K562 (cell line): ENCODE data around the gene EMD. TPM values are rescaled to one million over a fixed set of nuclear protein-coding genes. Genes with fewer than 3 reads are reported as not detected.
"Not testable (repeated sequence)": the region's sequence is repeated elsewhere in the genome, so short reads cannot be mapped to it uniquely, and the experiment has no call there.

Experiments used
- ATAC-seq: fragments of 200-7000 bp; cut with Tn5 transposase; 3 replicates; pipeline ENCODE4 v1.9.1; 2020; ENCODE audit warnings: moderate library complexity
- BruUV-seq: library from RNA; stranded (reverse); fragments of 400-500 nt; replicated peaks from 2 replicates; lab custom pipeline; 2021; lab: Mats Ljungman, UMichigan
- CTCF ChIA-PET: fragments of 300-600 bp; formaldehyde crosslinking; extraction: SDS; loops from one replicate; lab custom pipeline; 2021; ENCODE audit warnings: low intra/inter-chr PET ratio; lab: Yijun Ruan, JAX
- POLR2A ChIA-PET: fragments of 300-600, 350-650 bp; sonication (Branson Sonifier 250); formaldehyde crosslinking; extraction: SDS; loops from one replicate; lab custom pipeline; 2021; ENCODE audit warnings: antibody characterized with exemption, inconsistent platforms; lab: Yijun Ruan, JAX
- DNase-seq, 4 experiments: peaks; one replicate each; pipeline versions ENCODE4 v3.0.0 to v3.0.0-alpha.2; 2011 to 2018; ENCODE audit warnings: low spot score in 3 of 4, mixed read lengths in 3 of 4; ENCODE audit errors: extremely low read depth in 1 of 4
- FAIRE-seq: peaks from 2 replicates; lab custom pipeline; 2011; peaks lifted over from hg19 to GRCh38; lab: Jason Lieb, UNC
- H2AFZ ChIP-seq: 2 replicates; pipeline ENCODE4 v1.6.0; 2011; ENCODE audit warnings: low read depth, low read length, control low read depth, inconsistent platforms
- H3K27ac ChIP-seq: fragments of 200-600 bp; 3 replicates; pipeline ENCODE4 v1.8.0; 2011; ENCODE audit warnings: low read depth, mild to moderate bottlenecking, control low read depth, inconsistent platforms, low read length, moderate library complexity, mixed read lengths; ENCODE audit errors: extremely low read depth
- H3K27me3 ChIP-seq, 2 experiments: fragments of 300-600 bp in 1 of 2; 2 replicates in 1 of 2; 3 replicates in 1 of 2; pipeline versions ENCODE4 v1.6.0 to v1.8.0; 2011; ENCODE audit warnings: inconsistent platforms in 2 of 2, low read length in 2 of 2, mild to moderate bottlenecking in 1 of 2, mixed read lengths in 1 of 2, moderate library complexity in 1 of 2; ENCODE audit not compliant: control insufficient read depth in 2 of 2, insufficient read depth in 2 of 2
- H3K36me3 ChIP-seq: fragments of 300-600 bp; 3 replicates; pipeline ENCODE4 v1.8.0; 2011; ENCODE audit warnings: mild to moderate bottlenecking, low read length, inconsistent platforms; ENCODE audit not compliant: control insufficient read depth, insufficient read depth
- H3K4me1 ChIP-seq, 2 experiments: fragments of 200-600 bp in 1 of 2; replicated peaks in 1 of 2; 2 replicates in 1 of 2; 3 replicates in 1 of 2; pipeline versions ENCODE4 v1.5.1 to v1.8.0; 2011; ENCODE audit warnings: inconsistent platforms in 2 of 2, low read length in 2 of 2, mild to moderate bottlenecking in 1 of 2, mixed read lengths in 1 of 2, moderate library complexity in 1 of 2; ENCODE audit not compliant: control insufficient read depth in 2 of 2, insufficient read depth in 2 of 2
- H3K4me2 ChIP-seq: 2 replicates; pipeline ENCODE4 v1.6.1; 2011; ENCODE audit warnings: low read length, control low read depth, inconsistent platforms, mixed read lengths; ENCODE audit not compliant: insufficient read depth
- H3K4me3 ChIP-seq: fragments of 200-600 bp; sonication (generic), shearing (Covaris generic); 2 replicates; pipeline ENCODE4 v1.5.1; 2016; ENCODE audit warnings: control low read depth, inconsistent platforms
- H3K79me2 ChIP-seq: fragments of 200-600 bp; 3 replicates; pipeline ENCODE4 v1.8.0; 2011; ENCODE audit warnings: low read length, inconsistent platforms; ENCODE audit not compliant: control insufficient read depth, insufficient read depth
- H3K9ac ChIP-seq, 2 experiments: 2 replicates each; pipeline versions ENCODE4 v1.6.0 to v1.6.1; 2011; ENCODE audit warnings: low read depth in 2 of 2, low read length in 2 of 2, control low read depth in 1 of 2, inconsistent platforms in 1 of 2, mild to moderate bottlenecking in 1 of 2, mixed read lengths in 1 of 2; ENCODE audit not compliant: insufficient read depth in 1 of 2
- H3K9me1 ChIP-seq: one replicate; pipeline ENCODE4 v1.6.0; 2011; ENCODE audit warnings: inconsistent platforms, mild to moderate bottlenecking, low read length, moderate library complexity; ENCODE audit not compliant: control insufficient read depth, insufficient read depth
- H3K9me3 ChIP-seq: replicated peaks from 2 replicates; pipeline ENCODE4 v1.5.1; 2011; ENCODE audit warnings: low read depth, low read length, inconsistent platforms; ENCODE audit not compliant: control insufficient read depth, insufficient read depth
- H4K20me1 ChIP-seq: replicated peaks from 2 replicates; pipeline ENCODE4 v1.6.1; 2011; ENCODE audit warnings: low read length, inconsistent platforms, mixed read lengths; ENCODE audit not compliant: control insufficient read depth, insufficient read depth
- ARHGAP35 ChIP-seq: fragments of 450-650 bp; IDR thresholded peaks from 2 replicates; pipeline ENCODE4 v1.6.1; 2018; ENCODE audit not compliant: partially characterized antibody
- BCOR ChIP-seq: fragments of 450-650 bp; IDR thresholded peaks from 2 replicates; pipeline ENCODE4 v1.6.1; 2016
- HDAC1 ChIP-seq, 2 experiments: fragments of 450-650 bp; IDR thresholded peaks; 2 replicates each; pipeline ENCODE4 v1.6.1; 2016 to 2017; ENCODE audit warnings: inconsistent platforms in 1 of 2, mild to moderate bottlenecking in 1 of 2, moderate library complexity in 1 of 2
- HDAC2 ChIP-seq: fragments of 450-650 bp; IDR thresholded peaks from 2 replicates; pipeline ENCODE4 v1.6.1; 2016; ENCODE audit warnings: mild to moderate bottlenecking
- HNRNPL ChIP-seq: fragments of 200-400 bp; formaldehyde crosslinking; IDR thresholded peaks from 2 replicates; pipeline ENCODE4 v1.6.1; 2017; ENCODE audit warnings: low read depth, mild to moderate bottlenecking, low read length
- NR2C2 ChIP-seq, 2 experiments: fragments of 200-800 bp in 1 of 2; sonication (Bioruptor generic) in 1 of 2; sonication (generic) in 1 of 2; formaldehyde crosslinking in 1 of 2; IDR thresholded peaks; 2 replicates each; pipeline versions ENCODE4 v1.6.1 to v1.8.0; 2016 to 2022; ENCODE audit warnings: mild to moderate bottlenecking in 1 of 2, missing compliant biosample characterization in 1 of 2, missing genetic modification characterization in 1 of 2, missing genetic modification reagents in 1 of 2
- RCOR1 ChIP-seq, 2 experiments: IDR thresholded peaks; 2 replicates each; pipeline ENCODE4 v1.6.1; 2012; ENCODE audit warnings: low read depth in 2 of 2, low read length in 2 of 2, borderline replicate concordance in 1 of 2, improper control_type of control experiment in 1 of 2
- SMC3 ChIP-seq: conservative IDR thresholded peaks from 2 replicates; pipeline ENCODE4 v1.6.1; 2011; ENCODE audit warnings: low read depth, low read length, improper control_type of control experiment; ENCODE audit not compliant: insufficient read depth
- ZKSCAN1 ChIP-seq: fragments of 150-350 bp; IDR thresholded peaks from 2 replicates; pipeline ENCODE4 v1.6.1; 2016; ENCODE audit warnings: low read depth, low read length
- ZNF395 ChIP-seq: fragments of 200-800 bp; sonication (Bioruptor generic); IDR thresholded peaks from 2 replicates; pipeline ENCODE4 v1.6.1; 2017; ENCODE audit warnings: missing genetic modification characterization, missing compliant biosample characterization
- ZNF589 ChIP-seq: fragments of 200-800 bp; sonication (Bioruptor generic); IDR thresholded peaks from 2 replicates; pipeline ENCODE4 v1.6.1; 2016; ENCODE audit warnings: low read depth, missing genetic modification characterization, missing compliant biosample characterization
- WGBS: fragments of 100-300 bp; shearing (Covaris generic); methylation state at CpG from one replicate; pipeline ENCODE4 v1.1.6; 2016; ENCODE audit warnings: low coverage, mixed read lengths; ENCODE audit not compliant: insufficient coverage; ENCODE audit errors: missing lambda C conversion rate; 5-methylcytosine and 5-hydroxymethylcytosine counted together
- in situ Hi-C: fragments of 300-500 bp; cut with MboI; formaldehyde crosslinking; loops from 4 replicates; pipeline ENCODE4 v1.15.0; 2018; ENCODE audit warnings: inconsistent platforms, mixed read lengths
- intact Hi-C: fragments of 100-400 bp; cut with micrococcal nuclease; formaldehyde crosslinking; loops from 2 replicates; pipeline ENCODE4 v1.14.2; 2022
- polyA plus RNA-seq, 8 experiments: library from polyadenylated mRNA; depleted of rRNA in 4 of 8; stranded (reverse) in 5 of 8; unstranded in 3 of 8; fragments of >200 nt; fragmentation: Nextera tagmentation in 2 of 8; fragmentation: Illumina TruSeq in 1 of 8; extraction: Ambion mirVana in 2 of 8; extraction: Trizol in 1 of 8; gene quantifications; 2 replicates each; pipeline versions ENCODE4 v1.2.1 to v1.2.3, GENCODE V29; 2011 to 2014; ENCODE audit warnings: inconsistent platforms in 1 of 8, missing spikeins in 1 of 8
- total RNA-seq, 7 experiments: library from RNA; depleted of rRNA in 6 of 7; stranded (reverse); fragments of >200 nt in 6 of 7; fragmentation: Illumina TruSeq in 2 of 7; extraction: Trizol in 2 of 7; gene quantifications; 2 replicates each; pipeline versions ENCODE4 v1.2.1 to v1.2.3, GENCODE V29; 2011 to 2021; ENCODE audit warnings: low replicate concordance in 1 of 7

The EMD gene
- total and polyA plus RNA-seq, 9 of the 15 experiments (the other 6 are each of a cell fraction or from before 2014, with no cell fraction given): 2.3 to 206 (median 61.9) TPM

DNA sequence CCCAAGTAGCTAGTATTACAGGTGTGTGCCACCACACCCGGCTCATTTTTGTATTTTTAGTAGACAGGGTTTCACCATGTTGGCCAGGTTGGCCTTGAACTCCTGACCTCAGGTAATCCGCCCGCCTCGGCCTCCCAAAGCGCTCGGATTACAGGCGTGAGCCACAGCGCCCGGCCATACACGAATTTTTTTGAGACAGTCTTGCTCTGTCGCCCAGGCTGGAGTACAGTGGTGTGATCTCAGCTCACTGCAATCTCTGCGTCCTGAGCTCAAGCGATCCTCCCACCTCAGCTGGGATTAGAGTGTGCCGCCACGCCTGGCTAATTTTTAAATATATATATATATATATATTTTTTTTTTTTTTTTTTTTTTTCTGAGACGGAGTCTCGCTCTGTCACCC is 17.3 kb downstream of the EMD start:
- H3K4me3 ChIP-seq, ATAC-seq, DNase-seq, H3K4me2 ChIP-seq, H3K9me3 ChIP-seq, H2AFZ ChIP-seq, FAIRE-seq, H3K9me1 ChIP-seq, CTCF ChIA-PET, BruUV-seq, H3K9ac ChIP-seq, in situ Hi-C loops: not testable (repeated sequence)
- 0 out of 3 replicates have a peak overlapping the region, but pooled peaks have one; percentile 30 for H3K27ac ChIP-seq
- POLR2A ChIA-PET: interaction anchor here (0.6 to 1.5 kb wide), 3 partner anchors 13 to 349 kb away, joined by 3 to 7 read pairs (median 3); partner anchors contain the start of gene TAFAZZIN
- 79% methylated on average over 14 of the region's 17 CpGs for WGBS
- H3K79me2 ChIP-seq: peaks cover 42% of the 10 kb centered on the region
- peaks cover 13% of the 10 kb centered on the region for H4K20me1 ChIP-seq
- H3K36me3 ChIP-seq: peaks cover 30% of the 10 kb centered on the region
- peaks cover 5 to 12% of the 10 kb centered on the region in 2 experiments; a peak in 3 of 5 replicates for H3K4me1 ChIP-seq
- 0 out of 2 replicates have a peak, but pooled peaks have one; percentile 52 for TF ChIP-seq BCOR
- TF ChIP-seq, all 486 proteins: peak for 1; not testable (repeated sequence) for 485
- intact Hi-C loops: loop anchor here (5.0 kb wide), 1 partner anchor 91 kb away; the partner anchor contains the start of gene UBL4A
- H3K27me3 ChIP-seq: not testable (repeated sequence)

DNA sequence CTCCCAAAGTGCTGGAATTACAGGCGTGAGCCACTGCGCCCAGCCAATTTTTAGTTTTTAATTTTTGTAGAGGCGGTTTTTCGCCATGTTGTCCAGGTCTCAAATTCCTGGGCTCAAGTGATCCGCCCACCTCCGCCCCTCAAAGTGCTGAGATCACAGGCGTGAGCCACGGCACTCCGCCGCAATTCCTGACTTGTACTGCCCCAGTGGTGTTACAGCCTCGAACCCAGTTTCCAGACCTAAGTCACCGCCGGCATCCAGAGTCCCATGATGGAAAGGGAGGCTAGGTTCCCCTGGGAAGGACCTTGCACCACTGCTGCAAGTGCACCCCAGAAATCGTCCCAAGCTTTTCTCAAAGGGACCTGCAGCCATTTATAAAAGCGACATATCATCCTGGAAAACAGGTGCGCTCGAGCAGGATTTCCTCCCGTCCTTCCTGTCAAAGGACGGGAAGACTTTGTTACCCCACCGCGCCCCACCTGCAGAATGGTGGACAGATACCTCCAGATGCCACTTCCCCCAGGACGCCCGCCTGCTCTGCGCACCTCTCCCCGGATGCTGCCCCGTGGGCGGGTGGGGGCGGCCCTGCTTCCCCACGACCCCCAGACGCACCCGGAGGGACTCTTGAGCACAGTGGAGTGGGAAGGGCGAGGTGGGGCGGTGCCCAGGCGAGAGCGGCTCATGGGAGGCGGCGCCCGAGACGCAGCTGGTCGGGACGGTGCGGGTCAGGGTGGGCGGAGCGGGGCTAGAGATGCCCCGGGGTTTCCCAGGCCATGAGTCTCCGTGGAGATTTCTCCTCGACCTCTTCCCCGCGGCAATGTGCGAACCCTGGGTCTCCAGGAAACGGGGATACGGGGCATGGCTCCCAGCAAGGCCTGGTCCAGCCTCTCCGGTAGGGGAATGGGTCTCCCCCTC is 18.1 kb downstream of the EMD start:
- under 1% methylated on average over 32 of the region's 53 CpGs for WGBS
- Histone ChIP-seq H3K36me3 (peaks cover 35% of the 10 kb centered on the region), H3K9me3 (no peaks in the 10 kb centered on the region; the same call in 1 of the 2 replicates), H3K4me1 (peaks cover 5 to 12% of the 10 kb centered on the region in 2 experiments; a peak in 3 of 5 replicates), H3K4me3 (peak overlapping the region; percentile 76), H2AFZ (peak overlapping the region; percentile 85), H3K79me2 (peaks cover 42% of the 10 kb centered on the region), H4K20me1 (peaks cover 13% of the 10 kb centered on the region), H3K27ac (peak overlapping the region; percentile 97), H3K27me3 (no peaks in the 10 kb centered on the region), H3K4me2 (peak overlapping the region; percentile 95), H3K9me1 (no peaks in the 10 kb centered on the region), H3K9ac (peak overlapping the region; percentile 95 to 98)
- in situ Hi-C loops (no loop called here), intact Hi-C loops (loop anchor here (5.0 kb wide), 1 partner anchor 90 kb away; the partner anchor contains the start of gene UBL4A)
- ATAC-seq (peak; percentile 73), DNase-seq (peak; percentile 61 to 81 (median 66)), FAIRE-seq (no peak)
- TSS peak; percentile 77 for BruUV-seq
- POLR2A ChIA-PET: interaction anchor here (0.6 to 6.0 kb wide), 27 partner anchors 13 to 149 kb away, joined by 3 to 85 read pairs (median 5); partner anchors contain the start of genes ATP6AP1, DNASE1L1, EMD and FAM50A
- CTCF ChIA-PET: no interaction called here
- peak; percentile 14; the same call in 1 of the 2 replicates for TF ChIP-seq HDAC2
- 0 out of 4 replicates have a peak, but pooled peaks of 1 of the 2 experiments have one; percentile 28 for TF ChIP-seq RCOR1 (IDR thresholded peaks at IDR 0.05; ENCODE audit: borderline replicate concordance in 1 of 2, low read depth in 2 of 2, low read length in 2 of 2)
- TF ChIP-seq HNRNPL: peak; percentile 12
- no peak for TF ChIP-seq ARHGAP35
- TF ChIP-seq HDAC1 (IDR thresholded peaks at IDR 0.05): peak in 1 of 2 experiments; percentile 41; a peak in 2 of 4 replicates
- 0 out of 2 replicates have a peak, but pooled peaks have one; percentile 57 for TF ChIP-seq ZNF395 (CRISPR knock-in tag)
- TF ChIP-seq ZKSCAN1: no peak
- TF ChIP-seq SMC3: no peak
- TF ChIP-seq ZNF589 (CRISPR knock-in tag): no peak
- no peak for TF ChIP-seq NR2C2 (CRISPR knock-in tag; IDR thresholded peaks at IDR 0.05)
- 0 out of 2 replicates have a peak, but pooled peaks have one; percentile 73 for TF ChIP-seq NR2C2 (tag; IDR thresholded peaks at IDR 0.05)
